WTC11 (cell line): ENCODE results near the gene BCAS3. TPM values are rescaled to one million over a fixed set of nuclear protein-coding genes. Genes with fewer than 3 reads are reported as not detected.

Experiments
- ATAC-seq: fragments of 200-7000 bp; cut with Tn5 transposase; 2 replicates; pipeline ENCODE4 v1.10.0; 2021; ENCODE audit warnings: mild to moderate bottlenecking, moderate library complexity
- CTCF ChIA-PET: fragments of 300-600 bp; sonication (Branson Sonifier 250); formaldehyde crosslinking; loops from one replicate; lab custom pipeline; 2021; ENCODE audit warnings: antibody characterized with exemption; lab: Charles Lee
- POLR2A ChIA-PET: fragments of 350-600 bp; sonication (Branson Sonifier 250); formaldehyde crosslinking; loops from one replicate; lab custom pipeline; 2021; ENCODE audit warnings: antibody characterized with exemption; lab: Charles Lee
- DNase-seq: peaks from one replicate; pipeline ENCODE4 v3.0.0; 2021; ENCODE audit warnings: low spot score
- H3K27ac Mint-ChIP-seq: 2 replicates; pipeline ENCODE4 v1.8.0; 2021; ENCODE audit warnings: mixed read lengths
- H3K27me3 Mint-ChIP-seq: 2 replicates; pipeline ENCODE4 v1.8.0; 2021; ENCODE audit warnings: low read depth, mild to moderate bottlenecking, moderate library complexity, mixed read lengths
- H3K36me3 Mint-ChIP-seq: 2 replicates; pipeline ENCODE4 v1.8.0; 2021; ENCODE audit warnings: mixed read lengths
- H3K4me1 Mint-ChIP-seq: 2 replicates; pipeline ENCODE4 v1.8.0; 2022; ENCODE audit warnings: mixed read lengths
- H3K4me3 Mint-ChIP-seq: 2 replicates; pipeline ENCODE4 v1.8.0; 2021; ENCODE audit warnings: mild to moderate bottlenecking, moderate library complexity, mixed read lengths
- H3K9me3 Mint-ChIP-seq: 2 replicates; pipeline ENCODE4 v1.8.0; 2021; ENCODE audit warnings: mixed read lengths
- ELF4 ChIP-seq: sonication (generic); formaldehyde crosslinking; IDR thresholded peaks from 2 replicates; pipeline ENCODE4 v1.8.1; 2022; ENCODE audit warnings: low read depth, mild to moderate bottlenecking, moderate library complexity, missing genetic modification reagents
- EMX1 ChIP-seq: fragments of 250-450 bp; sonication (Bioruptor Pico); IDR thresholded peaks from 2 replicates; pipeline ENCODE4 v1.8.0; 2021; ENCODE audit warnings: mild to moderate bottlenecking
- ETV6 ChIP-seq: sonication (generic); formaldehyde crosslinking; IDR thresholded peaks from 2 replicates; pipeline ENCODE4 v1.8.1; 2022; ENCODE audit warnings: mild to moderate bottlenecking, missing genetic modification reagents
- JUN ChIP-seq: sonication (generic); formaldehyde crosslinking; IDR thresholded peaks from 2 replicates; pipeline ENCODE4 v1.8.0; 2023; ENCODE audit warnings: mild to moderate bottlenecking, missing genetic modification reagents
- NFATC4 ChIP-seq: fragments of 250-450 bp; sonication (Bioruptor Pico); IDR thresholded peaks from 2 replicates; pipeline ENCODE4 v1.9.0; 2021; ENCODE audit warnings: mild to moderate bottlenecking
- RELA ChIP-seq: sonication (generic); formaldehyde crosslinking; IDR thresholded peaks from 2 replicates; pipeline ENCODE4 v1.8.1; 2022; ENCODE audit warnings: missing genetic modification reagents, mild to moderate bottlenecking, borderline replicate concordance
- RORB ChIP-seq: fragments of 250-450 bp; sonication (Bioruptor Pico); IDR thresholded peaks from 2 replicates; pipeline ENCODE4 v1.9.0; 2021; ENCODE audit warnings: mild to moderate bottlenecking
- SOX15 ChIP-seq: fragments of 250-450 bp; sonication (Bioruptor Pico); IDR thresholded peaks from 2 replicates; pipeline ENCODE4 v1.9.0; 2021; ENCODE audit warnings: mild to moderate bottlenecking
- SP1 ChIP-seq: sonication (generic); formaldehyde crosslinking; conservative IDR thresholded peaks from 2 replicates; pipeline ENCODE4 v1.8.1; 2022; ENCODE audit warnings: missing genetic modification reagents
- ZBTB21 ChIP-seq: sonication (generic); formaldehyde crosslinking; IDR thresholded peaks from 2 replicates; pipeline ENCODE4 v1.8.1; 2023; ENCODE audit warnings: mild to moderate bottlenecking, missing genetic modification reagents, borderline replicate concordance
- total RNA-seq: library from RNA; stranded (reverse); gene quantifications from 3 replicates; pipeline ENCODE4 v1.2.3, GENCODE V29; 2021
- TF ChIP-seq, protein P1 (sequence below): fragments of 250-450 bp; sonication (Bioruptor Pico); conservative IDR thresholded peaks from 2 replicates; pipeline ENCODE4 v1.9.0; 2021; ENCODE audit warnings: mild to moderate bottlenecking
- TF ChIP-seq, protein P2 (sequence below): sonication (generic); formaldehyde crosslinking; IDR thresholded peaks from 2 replicates; pipeline ENCODE4 v1.8.1; 2023; ENCODE audit warnings: mild to moderate bottlenecking, moderate library complexity, missing genetic modification reagents
- TF ChIP-seq, protein P3 (sequence below): sonication (generic); formaldehyde crosslinking; IDR thresholded peaks from 2 replicates; pipeline ENCODE4 v1.8.1; 2023; ENCODE audit warnings: mild to moderate bottlenecking, missing genetic modification reagents, moderate library complexity
- TF ChIP-seq, protein P4 (sequence below): fragments of 250-450 bp; sonication (Bioruptor Pico); IDR thresholded peaks from 2 replicates; pipeline ENCODE4 v1.9.0; 2021; ENCODE audit warnings: moderate library complexity, mild to moderate bottlenecking, inconsistent platforms, borderline replicate concordance
- TF ChIP-seq, protein P5 (sequence below): fragments of 250-450 bp; sonication (Bioruptor Pico); IDR thresholded peaks from 2 replicates; pipeline ENCODE4 v1.8.0; 2021; ENCODE audit warnings: mild to moderate bottlenecking
- TF ChIP-seq, protein P6 (sequence below): fragments of 250-450 bp; sonication (Bioruptor Pico); IDR thresholded peaks from 2 replicates; pipeline ENCODE4 v1.9.0; 2021; ENCODE audit warnings: mild to moderate bottlenecking, borderline replicate concordance
- TF ChIP-seq, protein P7 (sequence below): sonication (generic); formaldehyde crosslinking; IDR thresholded peaks from 2 replicates; pipeline ENCODE4 v1.8.1; 2023; ENCODE audit warnings: mild to moderate bottlenecking, missing genetic modification reagents

The BCAS3 gene
- total RNA-seq, 1 experiment from 2014 or later: 15.5 TPM

DNA sequence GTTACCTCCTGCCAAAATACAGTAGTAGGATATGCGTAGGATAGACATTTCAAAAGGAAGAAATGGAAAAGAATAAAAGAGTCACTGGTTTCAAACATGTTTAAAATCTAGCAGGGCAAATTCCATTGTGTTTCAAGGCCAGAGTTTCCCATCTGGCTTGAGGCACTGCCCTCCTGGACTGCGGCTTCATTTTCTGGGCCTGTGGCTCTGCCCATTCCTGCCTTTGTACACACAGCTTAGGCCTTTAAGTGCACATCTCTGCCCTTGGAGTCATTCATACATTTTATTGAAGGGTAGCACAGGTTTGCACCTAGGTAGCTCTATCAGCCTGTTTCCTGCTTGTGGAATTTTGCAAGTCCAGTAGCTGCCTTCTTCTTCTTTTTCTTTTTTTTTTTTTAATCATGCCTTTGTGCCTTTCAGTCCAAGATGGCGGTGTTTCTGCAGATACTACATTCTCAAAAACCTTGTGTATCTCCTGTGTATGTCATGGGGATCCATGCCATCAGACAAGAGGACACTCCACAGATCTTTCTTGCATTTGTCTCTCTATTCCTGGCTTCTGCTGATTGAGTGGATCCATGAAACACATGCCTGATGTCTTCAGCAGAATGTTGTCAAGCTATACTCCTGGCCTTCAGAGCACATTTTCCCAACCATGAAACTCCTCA, 282.9 kb downstream of the BCAS3 start (continued):
- TF ChIP-seq, protein P1, sequence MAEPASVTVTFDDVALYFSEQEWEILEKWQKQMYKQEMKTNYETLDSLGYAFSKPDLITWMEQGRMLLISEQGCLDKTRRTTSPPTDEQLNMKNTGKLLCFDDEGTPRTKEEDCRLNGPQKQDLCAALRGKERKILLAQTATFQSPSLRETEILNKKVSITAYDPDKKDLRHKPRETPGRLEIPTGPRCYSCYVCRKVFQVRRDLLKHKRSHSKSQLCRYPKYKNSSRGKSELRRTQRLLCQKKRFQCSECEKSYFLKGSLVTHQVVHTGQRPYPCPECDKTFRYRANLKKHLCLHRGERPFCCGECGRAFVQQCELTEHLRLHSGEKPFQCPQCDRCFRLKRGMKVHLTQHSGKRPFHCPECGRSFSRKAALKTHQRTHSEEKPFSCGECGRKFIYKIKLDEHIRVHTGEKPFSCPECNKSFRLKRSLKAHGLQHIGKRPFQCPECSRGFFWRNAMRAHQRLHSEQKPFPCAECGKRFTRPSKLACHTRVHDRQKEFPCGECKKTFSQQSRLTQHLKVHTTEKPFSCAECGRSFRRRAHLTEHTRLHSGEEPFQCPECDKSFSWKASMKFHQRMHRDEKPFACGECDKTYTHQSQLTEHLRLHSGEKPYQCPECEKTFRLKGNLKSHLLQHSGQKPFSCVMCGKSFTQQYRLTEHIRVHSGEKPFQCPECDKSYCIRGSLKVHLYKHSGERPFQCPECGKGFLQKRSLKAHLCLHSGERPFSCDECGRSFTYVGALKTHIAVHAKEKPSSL (CRISPR knock-in tag): no peak
- TF ChIP-seq, protein P2, sequence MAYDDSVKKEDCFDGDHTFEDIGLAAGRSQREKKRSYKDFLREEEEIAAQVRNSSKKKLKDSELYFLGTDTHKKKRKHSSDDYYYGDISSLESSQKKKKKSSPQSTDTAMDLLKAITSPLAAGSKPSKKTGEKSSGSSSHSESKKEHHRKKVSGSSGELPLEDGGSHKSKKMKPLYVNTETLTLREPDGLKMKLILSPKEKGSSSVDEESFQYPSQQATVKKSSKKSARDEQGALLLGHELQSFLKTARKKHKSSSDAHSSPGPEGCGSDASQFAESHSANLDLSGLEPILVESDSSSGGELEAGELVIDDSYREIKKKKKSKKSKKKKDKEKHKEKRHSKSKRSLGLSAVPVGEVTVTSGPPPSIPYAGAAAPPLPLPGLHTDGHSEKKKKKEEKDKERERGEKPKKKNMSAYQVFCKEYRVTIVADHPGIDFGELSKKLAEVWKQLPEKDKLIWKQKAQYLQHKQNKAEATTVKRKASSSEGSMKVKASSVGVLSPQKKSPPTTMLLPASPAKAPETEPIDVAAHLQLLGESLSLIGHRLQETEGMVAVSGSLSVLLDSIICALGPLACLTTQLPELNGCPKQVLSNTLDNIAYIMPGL (CRISPR knock-in tag): no peak

DNA sequence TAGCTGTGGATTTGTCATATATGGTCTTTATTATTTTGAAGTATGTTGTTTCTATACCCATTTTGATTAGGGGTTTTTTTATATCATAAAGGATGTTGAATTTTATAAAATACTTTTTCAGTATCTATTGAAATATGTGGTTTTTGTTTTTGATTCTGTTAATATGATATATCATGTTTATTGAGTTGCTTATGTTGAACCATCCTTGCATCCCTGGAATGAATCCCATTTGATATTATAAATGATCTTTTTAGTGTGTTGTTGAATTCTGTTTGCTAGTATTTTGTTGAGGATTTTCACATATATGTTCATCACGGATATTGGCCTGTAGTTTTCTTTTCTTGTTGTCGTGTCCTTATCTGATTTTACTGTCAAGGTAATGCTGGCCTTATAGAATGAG, 286.5 kb downstream of the BCAS3 start:
- Mint-ChIP-seq H3K27ac (no peak overlapping the region), H3K9me3 (peaks cover 32% of the 10 kb centered on the region), H3K4me1 (peaks cover 6% of the 10 kb centered on the region), H3K36me3 (peaks cover 12% of the 10 kb centered on the region), H3K4me3 (no peak overlapping the region), H3K27me3 (no peaks in the 10 kb centered on the region)
- no peak for DNase-seq
- CTCF ChIA-PET: interaction anchor here (0.6 kb wide), 1 partner anchor 158 kb away, joined by 3 read pairs; no protein-coding TSS in a partner anchor
- no peak for ATAC-seq
- POLR2A ChIA-PET: no interaction called here
- TF ChIP-seq, protein P3, sequence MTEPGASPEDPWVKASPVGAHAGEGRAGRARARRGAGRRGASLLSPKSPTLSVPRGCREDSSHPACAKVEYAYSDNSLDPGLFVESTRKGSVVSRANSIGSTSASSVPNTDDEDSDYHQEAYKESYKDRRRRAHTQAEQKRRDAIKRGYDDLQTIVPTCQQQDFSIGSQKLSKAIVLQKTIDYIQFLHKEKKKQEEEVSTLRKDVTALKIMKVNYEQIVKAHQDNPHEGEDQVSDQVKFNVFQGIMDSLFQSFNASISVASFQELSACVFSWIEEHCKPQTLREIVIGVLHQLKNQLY: no peak
- TF ChIP-seq, protein P4, sequence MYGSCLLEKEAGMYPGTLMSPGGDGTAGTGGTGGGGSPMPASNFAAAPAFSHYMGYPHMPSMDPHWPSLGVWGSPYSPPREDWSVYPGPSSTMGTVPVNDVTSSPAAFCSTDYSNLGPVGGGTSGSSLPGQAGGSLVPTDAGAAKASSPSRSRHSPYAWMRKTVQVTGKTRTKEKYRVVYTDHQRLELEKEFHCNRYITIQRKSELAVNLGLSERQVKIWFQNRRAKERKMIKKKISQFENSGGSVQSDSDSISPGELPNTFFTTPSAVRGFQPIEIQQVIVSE (CRISPR knock-in tag): no peak
- TF ChIP-seq JUN (no peak), SOX15 (CRISPR knock-in tag) (no peak), EMX1 (CRISPR knock-in tag) (no peak), SP1 (no peak), ELF4 (CRISPR knock-in tag) (no peak), NFATC4 (CRISPR knock-in tag) (no peak), RORB (no peak), ZBTB21 (no peak), ETV6 (no peak), RELA (CRISPR knock-in tag) (no peak)
- TF ChIP-seq, protein P5, sequence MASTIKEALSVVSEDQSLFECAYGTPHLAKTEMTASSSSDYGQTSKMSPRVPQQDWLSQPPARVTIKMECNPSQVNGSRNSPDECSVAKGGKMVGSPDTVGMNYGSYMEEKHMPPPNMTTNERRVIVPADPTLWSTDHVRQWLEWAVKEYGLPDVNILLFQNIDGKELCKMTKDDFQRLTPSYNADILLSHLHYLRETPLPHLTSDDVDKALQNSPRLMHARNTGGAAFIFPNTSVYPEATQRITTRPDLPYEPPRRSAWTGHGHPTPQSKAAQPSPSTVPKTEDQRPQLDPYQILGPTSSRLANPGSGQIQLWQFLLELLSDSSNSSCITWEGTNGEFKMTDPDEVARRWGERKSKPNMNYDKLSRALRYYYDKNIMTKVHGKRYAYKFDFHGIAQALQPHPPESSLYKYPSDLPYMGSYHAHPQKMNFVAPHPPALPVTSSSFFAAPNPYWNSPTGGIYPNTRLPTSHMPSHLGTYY (CRISPR knock-in tag): no peak
- TF ChIP-seq, protein P1 (CRISPR knock-in tag): no peak
- TF ChIP-seq, protein P6, sequence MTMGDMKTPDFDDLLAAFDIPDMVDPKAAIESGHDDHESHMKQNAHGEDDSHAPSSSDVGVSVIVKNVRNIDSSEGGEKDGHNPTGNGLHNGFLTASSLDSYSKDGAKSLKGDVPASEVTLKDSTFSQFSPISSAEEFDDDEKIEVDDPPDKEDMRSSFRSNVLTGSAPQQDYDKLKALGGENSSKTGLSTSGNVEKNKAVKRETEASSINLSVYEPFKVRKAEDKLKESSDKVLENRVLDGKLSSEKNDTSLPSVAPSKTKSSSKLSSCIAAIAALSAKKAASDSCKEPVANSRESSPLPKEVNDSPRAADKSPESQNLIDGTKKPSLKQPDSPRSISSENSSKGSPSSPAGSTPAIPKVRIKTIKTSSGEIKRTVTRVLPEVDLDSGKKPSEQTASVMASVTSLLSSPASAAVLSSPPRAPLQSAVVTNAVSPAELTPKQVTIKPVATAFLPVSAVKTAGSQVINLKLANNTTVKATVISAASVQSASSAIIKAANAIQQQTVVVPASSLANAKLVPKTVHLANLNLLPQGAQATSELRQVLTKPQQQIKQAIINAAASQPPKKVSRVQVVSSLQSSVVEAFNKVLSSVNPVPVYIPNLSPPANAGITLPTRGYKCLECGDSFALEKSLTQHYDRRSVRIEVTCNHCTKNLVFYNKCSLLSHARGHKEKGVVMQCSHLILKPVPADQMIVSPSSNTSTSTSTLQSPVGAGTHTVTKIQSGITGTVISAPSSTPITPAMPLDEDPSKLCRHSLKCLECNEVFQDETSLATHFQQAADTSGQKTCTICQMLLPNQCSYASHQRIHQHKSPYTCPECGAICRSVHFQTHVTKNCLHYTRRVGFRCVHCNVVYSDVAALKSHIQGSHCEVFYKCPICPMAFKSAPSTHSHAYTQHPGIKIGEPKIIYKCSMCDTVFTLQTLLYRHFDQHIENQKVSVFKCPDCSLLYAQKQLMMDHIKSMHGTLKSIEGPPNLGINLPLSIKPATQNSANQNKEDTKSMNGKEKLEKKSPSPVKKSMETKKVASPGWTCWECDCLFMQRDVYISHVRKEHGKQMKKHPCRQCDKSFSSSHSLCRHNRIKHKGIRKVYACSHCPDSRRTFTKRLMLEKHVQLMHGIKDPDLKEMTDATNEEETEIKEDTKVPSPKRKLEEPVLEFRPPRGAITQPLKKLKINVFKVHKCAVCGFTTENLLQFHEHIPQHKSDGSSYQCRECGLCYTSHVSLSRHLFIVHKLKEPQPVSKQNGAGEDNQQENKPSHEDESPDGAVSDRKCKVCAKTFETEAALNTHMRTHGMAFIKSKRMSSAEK (CRISPR knock-in tag): no peak
- TF ChIP-seq, protein P7, sequence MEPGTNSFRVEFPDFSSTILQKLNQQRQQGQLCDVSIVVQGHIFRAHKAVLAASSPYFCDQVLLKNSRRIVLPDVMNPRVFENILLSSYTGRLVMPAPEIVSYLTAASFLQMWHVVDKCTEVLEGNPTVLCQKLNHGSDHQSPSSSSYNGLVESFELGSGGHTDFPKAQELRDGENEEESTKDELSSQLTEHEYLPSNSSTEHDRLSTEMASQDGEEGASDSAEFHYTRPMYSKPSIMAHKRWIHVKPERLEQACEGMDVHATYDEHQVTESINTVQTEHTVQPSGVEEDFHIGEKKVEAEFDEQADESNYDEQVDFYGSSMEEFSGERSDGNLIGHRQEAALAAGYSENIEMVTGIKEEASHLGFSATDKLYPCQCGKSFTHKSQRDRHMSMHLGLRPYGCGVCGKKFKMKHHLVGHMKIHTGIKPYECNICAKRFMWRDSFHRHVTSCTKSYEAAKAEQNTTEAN (CRISPR knock-in tag): no peak
- TF ChIP-seq, all 79 proteins: peak for 0
